Measurements from ENCODE around the gene SEPHS1.

DNA sequence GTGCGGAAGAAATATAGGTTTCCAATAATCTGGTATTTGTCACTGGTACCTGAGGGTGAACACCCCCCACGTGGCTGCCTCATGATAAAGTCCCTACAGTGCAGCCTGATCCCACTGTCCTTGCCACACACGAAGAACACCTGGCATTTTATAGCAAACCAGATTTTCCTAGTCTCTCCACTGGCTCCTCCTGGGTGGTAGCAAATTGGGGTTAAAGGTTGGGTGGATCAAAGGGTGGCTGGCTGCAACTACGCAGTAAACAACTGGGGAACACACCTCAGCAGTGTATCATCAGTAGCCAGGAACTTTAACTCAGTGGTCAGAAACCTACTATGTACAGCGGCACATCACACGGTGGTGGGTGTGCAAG, 10.3 kb downstream of the SEPHS1 start:
- TF ChIP-seq ZNF146 (tag by site-specific recombination; IDR thresholded peaks at IDR 0.05) (no peak), ZNF174 (tag by site-specific recombination; IDR thresholded peaks at IDR 0.05) (no peak), GLI4 (tag by site-specific recombination; IDR thresholded peaks at IDR 0.05) (no peak), KLF9 (tag by site-specific recombination; IDR thresholded peaks at IDR 0.05; ENCODE audit: low read depth) (no peak), OSR2 (tag by site-specific recombination; IDR thresholded peaks at IDR 0.05) (no peak), TRIM28 (IDR thresholded peaks at IDR 0.05; ENCODE audit: borderline replicate concordance, low read length) (no peak), ZNF660 (tag by site-specific recombination; IDR thresholded peaks at IDR 0.05) (no peak), HOXA7 (CRISPR knock-in tag; IDR thresholded peaks at IDR 0.05; ENCODE audit: borderline replicate concordance) (no peak)
- TF ChIP-seq, protein P1, sequence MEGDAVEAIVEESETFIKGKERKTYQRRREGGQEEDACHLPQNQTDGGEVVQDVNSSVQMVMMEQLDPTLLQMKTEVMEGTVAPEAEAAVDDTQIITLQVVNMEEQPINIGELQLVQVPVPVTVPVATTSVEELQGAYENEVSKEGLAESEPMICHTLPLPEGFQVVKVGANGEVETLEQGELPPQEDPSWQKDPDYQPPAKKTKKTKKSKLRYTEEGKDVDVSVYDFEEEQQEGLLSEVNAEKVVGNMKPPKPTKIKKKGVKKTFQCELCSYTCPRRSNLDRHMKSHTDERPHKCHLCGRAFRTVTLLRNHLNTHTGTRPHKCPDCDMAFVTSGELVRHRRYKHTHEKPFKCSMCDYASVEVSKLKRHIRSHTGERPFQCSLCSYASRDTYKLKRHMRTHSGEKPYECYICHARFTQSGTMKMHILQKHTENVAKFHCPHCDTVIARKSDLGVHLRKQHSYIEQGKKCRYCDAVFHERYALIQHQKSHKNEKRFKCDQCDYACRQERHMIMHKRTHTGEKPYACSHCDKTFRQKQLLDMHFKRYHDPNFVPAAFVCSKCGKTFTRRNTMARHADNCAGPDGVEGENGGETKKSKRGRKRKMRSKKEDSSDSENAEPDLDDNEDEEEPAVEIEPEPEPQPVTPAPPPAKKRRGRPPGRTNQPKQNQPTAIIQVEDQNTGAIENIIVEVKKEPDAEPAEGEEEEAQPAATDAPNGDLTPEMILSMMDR (tag by site-specific recombination; IDR thresholded peaks at IDR 0.05) = no peak
- TF ChIP-seq, protein P2, sequence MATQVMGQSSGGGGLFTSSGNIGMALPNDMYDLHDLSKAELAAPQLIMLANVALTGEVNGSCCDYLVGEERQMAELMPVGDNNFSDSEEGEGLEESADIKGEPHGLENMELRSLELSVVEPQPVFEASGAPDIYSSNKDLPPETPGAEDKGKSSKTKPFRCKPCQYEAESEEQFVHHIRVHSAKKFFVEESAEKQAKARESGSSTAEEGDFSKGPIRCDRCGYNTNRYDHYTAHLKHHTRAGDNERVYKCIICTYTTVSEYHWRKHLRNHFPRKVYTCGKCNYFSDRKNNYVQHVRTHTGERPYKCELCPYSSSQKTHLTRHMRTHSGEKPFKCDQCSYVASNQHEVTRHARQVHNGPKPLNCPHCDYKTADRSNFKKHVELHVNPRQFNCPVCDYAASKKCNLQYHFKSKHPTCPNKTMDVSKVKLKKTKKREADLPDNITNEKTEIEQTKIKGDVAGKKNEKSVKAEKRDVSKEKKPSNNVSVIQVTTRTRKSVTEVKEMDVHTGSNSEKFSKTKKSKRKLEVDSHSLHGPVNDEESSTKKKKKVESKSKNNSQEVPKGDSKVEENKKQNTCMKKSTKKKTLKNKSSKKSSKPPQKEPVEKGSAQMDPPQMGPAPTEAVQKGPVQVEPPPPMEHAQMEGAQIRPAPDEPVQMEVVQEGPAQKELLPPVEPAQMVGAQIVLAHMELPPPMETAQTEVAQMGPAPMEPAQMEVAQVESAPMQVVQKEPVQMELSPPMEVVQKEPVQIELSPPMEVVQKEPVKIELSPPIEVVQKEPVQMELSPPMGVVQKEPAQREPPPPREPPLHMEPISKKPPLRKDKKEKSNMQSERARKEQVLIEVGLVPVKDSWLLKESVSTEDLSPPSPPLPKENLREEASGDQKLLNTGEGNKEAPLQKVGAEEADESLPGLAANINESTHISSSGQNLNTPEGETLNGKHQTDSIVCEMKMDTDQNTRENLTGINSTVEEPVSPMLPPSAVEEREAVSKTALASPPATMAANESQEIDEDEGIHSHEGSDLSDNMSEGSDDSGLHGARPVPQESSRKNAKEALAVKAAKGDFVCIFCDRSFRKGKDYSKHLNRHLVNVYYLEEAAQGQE (tag by site-specific recombination; IDR thresholded peaks at IDR 0.05) = no peak

Data from HEK293 (cell line).